Mucosa of descending colon (tissue), 3 donors: Measurements from ENCODE around the gene GOPC. TPM values are rescaled to one million over a fixed set of nuclear protein-coding genes. Genes with fewer than 3 reads are reported as not detected.

ENCODE experiments used
- ATAC-seq: fragments of 200-7000 bp; cut with Tn5 transposase; one replicate; pipeline ENCODE4 v1.9.1; 2020; ENCODE audit warnings: mild to moderate bottlenecking, moderate library complexity
- DNase-seq, 3 donors: peaks; one replicate each; pipeline ENCODE4 v3.0.0-alpha.2; 2020
- H3K36me3 ChIP-seq: fragments of 200-600 bp; one replicate; pipeline ENCODE4 v1.8.0; 2021; ENCODE audit warnings: low read depth, mild to moderate bottlenecking
- H3K4me1 ChIP-seq: fragments of 200-600 bp; one replicate; pipeline ENCODE4 v1.8.0; 2021; ENCODE audit warnings: low read depth, mild to moderate bottlenecking
- H3K4me3 ChIP-seq: fragments of 200-600 bp; one replicate; pipeline ENCODE4 v1.8.0; 2021; ENCODE audit warnings: mild to moderate bottlenecking
- H3K9me3 ChIP-seq: fragments of 200-600 bp; one replicate; pipeline ENCODE4 v1.8.0; 2021; ENCODE audit warnings: mild to moderate bottlenecking
- CTCF ChIP-seq: fragments of 200-600 bp; IDR thresholded peaks from one replicate; pipeline ENCODE4 v1.8.0; 2022; ENCODE audit warnings: antibody characterized with exemption, mild to moderate bottlenecking
- intact Hi-C, 2 donors: fragments of 100-400 bp; cut with DNase I in 1 of 2; cut with micrococcal nuclease in 1 of 2; formaldehyde crosslinking; loops; one replicate each; pipeline versions ENCODE4 v1.11.0 to v1.11.1; 2022; cut with DNase I, micrococcal nuclease
- total RNA-seq, 3 donors: library from RNA; stranded (reverse); fragmentation: NEBNext Ultra II Directional in 2 of 3; extraction: Animal tissue kit (Norgen Biotek cat#: 25700) in 2 of 3; gene quantifications; one replicate each; pipeline versions ENCODE4 v1.2.1 to v1.2.4, GENCODE V29; 2021 to 2023
- donor health status: DM: no; HTN: no; CAD: no; lungs with moderate emphysema.
- donor health status: DM: no; HTN: no; CAD: no.
- donor health status: DM: no; HTN: yes; CAD: no.

The GOPC gene
- total RNA-seq, 3 donors from 2014 or later, result 22.7 to 31.4 (median 26.3) TPM

- no peak overlapping the region for H3K4me3 ChIP-seq
- DNase-seq (no peak), ATAC-seq (no peak)
- H3K36me3 ChIP-seq, result no peaks in the 10 kb centered on the region
- intact Hi-C loops, result no loop called here
- H3K9me3 ChIP-seq, result no peaks in the 10 kb centered on the region
- TF ChIP-seq CTCF, result no peak
- no peaks in the 10 kb centered on the region for H3K4me1 ChIP-seq
These were observed 70.2 kb downstream of the GOPC start for GRCh38 chr6:117531809-117532725.

GRCh38 chr6:117531346-117531745, 71.0 kb downstream of the GOPC start:
- ATAC-seq, result no peak

GRCh38 chr6:117530467-117531242, 71.7 kb downstream of the GOPC start:
- no peak for ATAC-seq
- intact Hi-C loops, result no loop called here
- Histone ChIP-seq H3K4me1 (no peaks in the 10 kb centered on the region), H3K9me3 (no peaks in the 10 kb centered on the region), H3K36me3 (no peaks in the 10 kb centered on the region), H3K4me3 (no peak overlapping the region)
- DNase-seq, result no peak
- no peak for TF ChIP-seq CTCF

More at GRCh38 chr6:117531346-117531745, 71.0 kb downstream of the GOPC start:
- Histone ChIP-seq H3K4me1 (no peaks in the 10 kb centered on the region), H3K4me3 (no peak overlapping the region), H3K36me3 (no peaks in the 10 kb centered on the region), H3K9me3 (no peaks in the 10 kb centered on the region)
- intact Hi-C loops, result no loop called here
- TF ChIP-seq CTCF, result no peak
- no peak for DNase-seq

GRCh38 chr6:117525607-117526006, 76.7 kb downstream of the GOPC start:
- no peak for ATAC-seq
- no peak for DNase-seq
- H3K9me3 ChIP-seq, result no peaks in the 10 kb centered on the region
- no peak for TF ChIP-seq CTCF
- no peaks in the 10 kb centered on the region for H3K36me3 ChIP-seq
- no peaks in the 10 kb centered on the region for H3K4me1 ChIP-seq
- intact Hi-C loops, result no loop called here
- H3K4me3 ChIP-seq, result no peak overlapping the region

- no peaks in the 10 kb centered on the region for H3K9me3 ChIP-seq
- no peak for ATAC-seq
- no peak for DNase-seq
- H3K4me1 ChIP-seq, result no peaks in the 10 kb centered on the region
- H3K4me3 ChIP-seq, result no peak overlapping the region
- H3K36me3 ChIP-seq, result no peaks in the 10 kb centered on the region
- intact Hi-C loops, result no loop called here
- no peak for TF ChIP-seq CTCF
These were observed 80.4 kb downstream of the GOPC start for GRCh38 chr6:117521791-117522502.
